ENCODE measurements around the gene PTGDS.

PTGDS gene

GRCh38 chr9:136946228-136947027 lies 30.9 kb upstream of the PTGDS start:
- no peak for DNase-seq

DNA sequence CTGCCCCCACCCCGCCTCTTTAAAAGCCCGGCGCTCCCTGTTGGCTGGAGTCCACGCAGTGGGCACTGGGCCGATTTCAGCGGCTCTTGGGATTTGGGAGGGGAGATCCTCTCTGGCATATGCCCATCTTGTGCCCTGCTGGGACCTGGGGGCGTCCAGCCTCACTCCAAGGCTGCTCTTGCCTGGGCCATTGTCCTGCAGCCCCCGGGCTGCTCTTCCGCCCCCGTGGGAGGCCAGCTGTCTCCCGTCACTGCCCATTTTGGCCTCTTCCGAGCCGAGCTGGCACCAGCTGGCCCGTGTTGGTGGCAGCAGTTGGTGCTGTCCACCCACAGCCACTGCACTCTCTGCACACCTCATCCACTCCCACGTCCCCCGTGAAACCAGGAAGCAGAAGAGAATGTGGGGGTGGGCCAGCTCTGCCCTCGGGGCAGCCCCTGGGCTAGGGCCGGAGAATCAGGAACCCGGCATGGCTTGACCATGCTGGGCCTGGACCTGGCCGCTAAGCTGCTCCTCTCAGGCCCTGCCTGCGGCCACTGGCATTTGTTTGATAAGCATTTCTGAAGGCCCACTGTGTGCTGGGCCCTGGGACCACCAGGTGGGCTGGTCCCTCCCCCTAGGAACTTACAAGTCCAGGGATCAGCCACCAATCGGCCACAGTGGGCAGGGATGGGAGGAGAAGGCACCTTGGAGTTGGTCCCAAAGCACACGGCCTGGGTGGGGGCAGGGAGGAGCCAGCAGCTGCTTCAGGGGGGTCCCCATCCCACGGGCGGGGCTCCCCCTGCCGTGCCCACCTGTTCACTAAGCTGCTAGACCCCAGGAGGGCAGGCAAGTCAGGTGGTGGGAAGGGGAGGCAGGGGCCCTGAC lies 30.0 kb upstream of the PTGDS start:
- DNase-seq = peak; percentile 32

DNA sequence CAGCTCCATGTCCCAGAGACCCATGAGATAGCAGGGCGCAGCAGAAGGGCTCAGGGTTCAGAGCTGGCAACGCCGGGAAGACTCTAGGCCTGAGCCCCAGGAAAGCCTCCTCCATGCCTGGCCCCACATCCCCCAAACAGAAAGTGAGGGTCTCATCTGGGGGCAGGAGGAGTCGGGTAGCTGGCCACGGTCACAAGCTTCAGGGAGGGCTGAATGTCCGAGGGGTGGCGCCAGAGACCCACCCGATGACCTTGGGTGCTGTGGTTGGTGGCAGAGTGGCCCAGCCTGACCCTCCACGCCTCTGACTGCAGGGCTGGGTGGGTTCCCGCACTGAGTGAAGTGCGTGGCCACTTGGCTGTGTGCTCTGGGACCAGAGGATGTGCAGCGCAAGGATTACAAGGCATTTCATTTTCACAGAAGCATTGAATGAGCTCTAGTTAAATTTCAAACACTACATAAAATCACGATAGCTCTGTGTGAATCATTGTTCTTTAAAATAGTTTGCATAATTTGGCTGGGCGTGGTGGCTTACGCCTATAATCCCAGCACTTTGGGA lies 29.3 kb upstream of the PTGDS start:
- peak; percentile 69 for DNase-seq

DNA sequence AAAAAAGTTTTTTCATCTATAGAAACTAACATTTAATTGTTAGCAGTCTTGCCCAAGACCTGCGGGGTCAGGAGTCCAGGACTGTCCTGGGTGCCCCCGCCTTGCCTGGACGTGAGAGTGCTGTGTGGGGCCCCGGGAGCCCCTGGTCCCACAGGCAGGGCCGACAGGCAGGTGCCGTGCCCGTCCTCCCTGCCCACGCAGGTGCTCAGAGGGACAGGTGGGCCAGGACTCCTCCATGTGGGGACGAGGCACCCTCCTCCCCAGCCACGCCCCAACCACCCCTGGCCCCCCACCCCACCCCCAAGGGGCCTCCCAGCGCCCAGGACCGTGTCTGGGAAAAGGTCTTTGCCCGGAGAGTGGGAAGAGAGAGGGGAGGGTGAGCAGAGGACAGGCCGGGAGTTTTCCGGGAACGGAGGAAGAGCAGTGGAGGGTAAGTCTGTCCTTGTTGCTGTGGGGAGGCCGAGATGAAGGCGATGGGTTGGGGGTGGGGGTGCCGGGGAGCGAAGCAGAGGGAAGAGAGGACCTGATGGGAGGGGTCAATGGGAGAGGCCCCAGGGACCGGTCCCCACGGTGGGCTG lies 28.0 kb upstream of the PTGDS start:
- DNase-seq = no peak

GRCh38 chr9:136949817-136950655 lies 27.3 kb upstream of the PTGDS start:
- DNase-seq = peak; percentile 95

DNA sequence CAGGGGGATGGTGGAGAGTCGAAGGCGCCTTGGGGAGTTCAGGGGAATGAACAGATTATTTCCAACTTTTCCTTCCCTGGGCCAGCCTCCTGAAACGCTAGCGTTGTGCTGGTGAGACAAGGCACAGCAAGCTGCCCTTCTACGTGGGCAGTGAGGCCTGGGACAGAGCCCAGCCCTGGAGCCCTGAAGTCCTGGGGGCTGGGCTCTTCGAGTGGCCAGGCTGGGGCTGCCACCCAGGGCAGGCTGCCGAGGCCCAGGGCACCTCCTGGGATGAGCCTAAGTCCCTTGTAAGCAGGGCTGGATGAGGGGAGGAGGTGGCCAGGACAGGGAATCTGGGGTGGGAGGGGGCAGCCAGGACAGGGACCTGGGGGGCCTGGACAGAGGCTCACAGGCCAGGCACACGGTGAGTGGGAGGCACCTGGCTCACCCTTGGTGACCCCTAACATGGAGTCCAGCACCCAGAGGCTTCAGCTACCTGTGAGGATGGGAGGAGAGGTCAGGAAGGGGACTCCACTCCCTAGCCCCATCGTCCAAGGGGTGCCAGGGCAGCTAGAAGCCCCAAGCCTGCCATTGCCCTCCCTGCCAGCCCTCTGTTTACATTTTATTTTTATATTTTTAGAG lies 26.5 kb upstream of the PTGDS start:
- no peak for DNase-seq

DNA sequence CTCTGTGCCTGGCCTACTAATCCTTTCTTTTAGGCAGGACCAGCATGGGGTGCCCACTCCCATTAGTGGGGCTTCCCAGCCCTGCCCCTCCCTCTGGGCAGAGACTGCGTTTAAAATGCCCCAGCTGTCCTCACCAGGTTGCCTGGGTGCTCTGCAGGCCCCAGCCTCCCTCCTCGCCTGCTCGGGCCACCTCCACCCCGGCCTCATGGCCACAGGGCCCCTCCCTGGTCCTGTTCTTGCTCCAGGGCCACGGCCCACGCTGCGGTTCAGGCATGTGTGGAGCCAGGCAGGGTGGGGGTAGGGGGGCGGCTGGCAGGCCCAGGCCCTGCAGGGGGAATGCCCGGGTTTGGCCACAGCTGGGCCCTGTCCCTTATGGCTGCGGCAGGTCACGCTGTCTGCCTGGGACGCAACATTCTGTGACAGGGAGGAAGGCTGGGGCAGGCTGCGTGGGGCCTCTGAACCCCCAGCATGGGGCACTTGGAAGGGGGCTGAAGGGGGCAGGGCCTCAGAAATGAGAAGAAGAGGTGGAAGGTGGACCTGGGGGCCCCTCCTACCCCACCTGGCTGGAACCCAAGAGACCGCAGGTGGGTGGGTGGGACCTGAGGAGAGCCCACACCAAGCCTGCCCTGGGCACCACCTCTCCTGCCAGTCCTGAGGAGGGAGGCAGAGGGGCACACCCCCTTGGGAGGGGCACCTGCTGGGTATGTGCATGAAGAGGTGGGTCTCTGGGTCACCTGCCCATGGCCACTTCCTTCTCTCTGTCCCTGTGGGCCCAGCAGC lies 25.6 kb upstream of the PTGDS start, which contains the start of gene LCN12:
TSS of gene LCN12 (plus strand) at position 733 of the 780 bp plus-strand sequence. CDS start 55 bp downstream, outside the sequence.
- no peak for DNase-seq

DNA sequence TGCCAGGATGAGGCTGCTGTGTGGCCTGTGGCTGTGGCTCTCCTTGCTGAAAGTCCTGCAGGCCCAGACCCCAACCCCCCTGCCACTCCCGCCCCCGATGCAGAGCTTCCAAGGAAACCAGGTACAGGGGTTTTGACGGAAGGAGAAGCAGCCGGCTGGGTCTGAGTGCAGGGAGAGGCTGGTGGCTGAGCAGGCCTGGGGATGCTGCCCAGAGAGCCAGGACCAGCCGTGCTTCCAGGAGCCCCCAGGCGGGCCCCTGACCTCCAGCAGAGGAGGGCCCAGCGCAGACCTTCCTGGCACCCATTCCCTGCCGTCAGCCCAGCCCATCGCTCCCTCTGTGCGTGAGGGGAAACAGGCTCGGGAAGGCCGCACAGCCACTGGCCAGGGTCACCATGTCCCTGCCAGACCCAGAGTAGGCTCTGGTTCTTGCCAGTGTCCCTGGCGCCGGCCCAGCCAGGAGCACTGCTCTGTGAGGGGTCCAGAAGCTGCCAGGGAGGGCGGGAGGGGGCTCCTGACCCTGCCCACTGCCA lies 24.9 kb upstream of the PTGDS start:
- peak; percentile 63 for DNase-seq

- no peak for DNase-seq
These were observed 24.2 kb upstream of the PTGDS start for GRCh38 chr9:136952876-136953770.

GRCh38 chr9:136953771-136954269 lies 23.5 kb upstream of the PTGDS start:
- no peak for DNase-seq

GRCh38 chr9:136954270-136955083 lies 22.8 kb upstream of the PTGDS start:
- no peak for DNase-seq

DNA sequence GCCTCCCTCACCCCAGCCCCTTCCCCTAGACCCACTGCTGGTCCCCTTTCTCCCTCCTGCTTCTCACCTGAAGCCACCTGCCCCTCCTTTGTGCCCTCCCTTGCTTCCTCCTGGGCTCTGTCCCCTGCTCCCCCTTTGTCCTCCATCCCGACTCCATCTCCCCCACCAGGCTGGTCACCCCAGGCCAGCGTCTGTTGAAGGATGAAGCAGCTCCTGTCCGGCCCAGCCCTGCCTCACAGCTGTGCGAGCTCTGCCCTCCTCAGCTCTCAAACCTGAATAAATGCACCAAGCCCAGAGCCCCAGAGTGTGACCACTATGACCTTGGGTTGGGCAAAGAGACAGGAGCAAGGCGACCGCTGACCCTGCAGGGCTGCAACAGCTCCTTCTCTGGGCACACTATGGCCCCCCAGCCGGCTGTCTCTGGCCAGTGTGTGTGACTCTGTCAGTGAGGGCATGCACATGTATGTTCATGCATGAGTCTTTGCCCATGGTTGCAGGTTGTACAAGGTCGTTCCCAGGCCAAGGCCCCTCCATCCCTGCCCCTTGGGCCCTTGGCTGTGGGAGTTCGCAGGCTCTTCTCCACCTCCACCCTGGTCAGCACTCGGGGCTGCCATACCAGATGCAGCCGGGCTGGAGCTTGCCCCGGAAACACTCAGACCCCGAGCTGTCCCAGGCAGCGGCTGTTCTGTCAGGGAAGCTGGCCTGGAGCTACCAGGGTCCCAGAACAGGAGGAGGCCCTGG lies 21.9 kb upstream of the PTGDS start:
- no peak for DNase-seq

GRCh38 chr9:136955943-136956335 lies 21.4 kb upstream of the PTGDS start:
- DNase-seq = no peak

DNA sequence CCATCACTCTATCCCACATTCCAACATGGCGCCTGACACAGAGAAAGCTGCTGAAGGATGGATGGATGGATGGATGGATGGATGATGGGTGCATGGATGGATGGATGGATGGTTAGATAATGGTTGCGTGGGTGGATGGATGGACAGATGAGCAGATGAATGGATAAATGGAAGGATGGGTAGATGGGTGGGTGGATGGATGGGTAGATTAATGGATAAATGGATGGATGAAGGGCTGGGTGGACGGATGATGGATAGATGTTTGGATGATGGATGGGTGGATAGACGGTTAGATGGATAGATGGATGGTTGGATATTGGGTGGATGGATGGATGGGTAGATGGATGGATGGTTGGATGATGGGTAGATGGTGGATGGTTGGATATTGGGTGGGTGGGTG lies 20.7 kb upstream of the PTGDS start:
- no peak for DNase-seq

DNA sequence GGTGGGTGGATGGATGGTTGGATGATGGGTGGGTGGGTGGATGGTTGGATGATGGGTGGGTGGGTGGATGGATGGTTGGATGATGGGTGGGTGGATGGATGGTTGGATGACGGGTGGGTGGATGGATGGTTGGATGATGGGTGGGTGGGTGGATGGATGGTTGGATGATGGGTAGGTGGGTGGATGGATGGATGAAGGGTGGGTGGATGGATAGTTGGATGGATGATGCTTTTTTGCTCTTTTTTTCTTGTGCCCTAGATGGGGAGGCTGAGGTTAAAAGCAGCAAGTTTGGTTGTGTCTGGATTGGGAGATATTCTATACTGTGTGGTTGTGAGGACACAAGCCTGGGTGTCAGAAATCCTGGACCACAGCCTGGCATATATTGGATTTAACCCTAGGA lies 19.8 kb upstream of the PTGDS start:
- DNase-seq = no peak

DNA sequence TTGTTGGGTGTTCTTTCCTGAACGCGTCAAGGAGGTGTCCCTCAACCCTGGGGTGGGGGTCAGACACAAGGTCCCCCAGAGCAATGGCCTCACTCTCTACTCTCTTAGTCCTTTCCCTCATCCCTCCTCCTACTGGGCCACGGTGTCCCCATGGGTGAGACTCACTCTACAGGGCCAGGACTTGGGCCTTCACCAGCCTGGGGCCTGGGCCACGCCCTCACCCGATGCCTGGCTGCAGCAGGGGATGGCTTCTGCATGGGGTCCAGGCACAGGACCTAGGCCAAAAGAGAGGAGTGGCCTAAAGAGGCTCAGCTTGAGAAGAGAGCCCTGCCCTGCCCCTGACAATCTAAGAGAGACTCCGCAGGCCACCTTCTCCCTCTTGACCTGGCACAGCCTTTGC lies 19.4 kb upstream of the PTGDS start:
- DNase-seq = no peak

GRCh38 chr9:136958473-136958872 lies 18.8 kb upstream of the PTGDS start:
- DNase-seq = no peak
